NCI-H128 (cell line): ENCODE measurements around the gene DTX3.
"Not testable (repeated sequence)": the region's sequence is repeated elsewhere in the genome, so short reads cannot be mapped to it uniquely, and the experiment has no call there.

Experiments used
- DNase-seq: peaks from one replicate; lab custom pipeline; 2025; ENCODE audit not compliant: unreplicated experiment; lab: John Stamatoyannopoulos, UW

Gene DTX3

GRCh38 chr12:57631566-57632072 lies 27.0 kb downstream of the DTX3 start:
- no peak for DNase-seq

GRCh38 chr12:57632073-57632957 lies 27.7 kb downstream of the DTX3 start:
- DNase-seq: no peak

GRCh38 chr12:57632958-57633840 lies 28.6 kb downstream of the DTX3 start, which contains the start of gene B4GALNT1:
B4GALNT1 (minus strand) TSS chr12:57633201; CDS start chr12:57632132, 1,069 bp downstream.
- peak; percentile 61 for DNase-seq

GRCh38 chr12:57636731-57637130 lies 32.1 kb downstream of the DTX3 start:
- DNase-seq: not testable (repeated sequence)

GRCh38 chr12:57637364-57637763 lies 32.7 kb downstream of the DTX3 start:
- DNase-seq: no peak

GRCh38 chr12:57638096-57638495 lies 33.5 kb downstream of the DTX3 start:
- no peak for DNase-seq

- no peak for DNase-seq
These were observed 35.8 kb downstream of the DTX3 start for GRCh38 chr12:57640175-57641042.

GRCh38 chr12:57641699-57642442 lies 37.2 kb downstream of the DTX3 start:
- no peak for DNase-seq

GRCh38 chr12:57645990-57646658 lies 41.5 kb downstream of the DTX3 start:
- not testable (repeated sequence) for DNase-seq

- DNase-seq: not testable (repeated sequence)
These were observed 42.0 kb downstream of the DTX3 start for GRCh38 chr12:57646659-57647049.

- no peak for DNase-seq
These were observed 49.4 kb downstream of the DTX3 start for GRCh38 chr12:57654042-57654441.

GRCh38 chr12:57655541-57656240 lies 51.1 kb downstream of the DTX3 start:
- DNase-seq: no peak

- DNase-seq: not testable (repeated sequence)
These were observed 51.8 kb downstream of the DTX3 start for GRCh38 chr12:57656408-57656807.

GRCh38 chr12:57657744-57658143 lies 53.1 kb downstream of the DTX3 start:
- DNase-seq: no peak

- DNase-seq: no peak
These were observed 54.3 kb downstream of the DTX3 start for GRCh38 chr12:57658890-57659289.
